PC-9 (cell line): Measurements from ENCODE around the gene TNFRSF9.

Experiments used
- EZH2 ChIP-seq: fragments of 200-600 bp; sonication (generic); IDR thresholded peaks from 2 replicates; pipeline ENCODE4 v1.8.0; 2017; ENCODE audit warnings: antibody characterized with exemption, low read depth
- TF ChIP-seq, protein P1 (sequence below): fragments of 200-600 bp; sonication (generic); conservative IDR thresholded peaks from 2 replicates; pipeline ENCODE4 v1.6.1; 2017; ENCODE audit warnings: mixed run types, antibody characterized with exemption, mild to moderate bottlenecking, moderate library complexity

DNA sequence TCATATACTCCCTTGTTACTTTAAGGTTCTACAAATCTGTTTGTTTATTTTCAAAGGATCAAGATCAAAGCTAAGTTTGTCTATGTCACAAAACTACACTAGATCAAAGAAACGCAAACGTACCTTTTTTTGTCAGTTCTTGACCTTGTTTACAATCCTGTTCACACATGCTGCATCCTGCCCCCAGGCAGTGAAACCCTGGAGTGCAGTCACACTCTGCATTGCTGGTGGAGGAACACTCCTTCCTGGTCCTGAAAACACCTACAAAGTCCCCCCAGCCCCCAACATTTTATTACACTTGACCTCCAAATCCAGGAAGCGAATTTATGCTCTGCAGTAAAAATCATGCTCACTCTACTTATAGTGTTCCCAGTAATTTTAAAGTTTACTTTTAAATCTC lies 2.6 kb downstream of the TNFRSF9 start:
- TF ChIP-seq, protein P1, sequence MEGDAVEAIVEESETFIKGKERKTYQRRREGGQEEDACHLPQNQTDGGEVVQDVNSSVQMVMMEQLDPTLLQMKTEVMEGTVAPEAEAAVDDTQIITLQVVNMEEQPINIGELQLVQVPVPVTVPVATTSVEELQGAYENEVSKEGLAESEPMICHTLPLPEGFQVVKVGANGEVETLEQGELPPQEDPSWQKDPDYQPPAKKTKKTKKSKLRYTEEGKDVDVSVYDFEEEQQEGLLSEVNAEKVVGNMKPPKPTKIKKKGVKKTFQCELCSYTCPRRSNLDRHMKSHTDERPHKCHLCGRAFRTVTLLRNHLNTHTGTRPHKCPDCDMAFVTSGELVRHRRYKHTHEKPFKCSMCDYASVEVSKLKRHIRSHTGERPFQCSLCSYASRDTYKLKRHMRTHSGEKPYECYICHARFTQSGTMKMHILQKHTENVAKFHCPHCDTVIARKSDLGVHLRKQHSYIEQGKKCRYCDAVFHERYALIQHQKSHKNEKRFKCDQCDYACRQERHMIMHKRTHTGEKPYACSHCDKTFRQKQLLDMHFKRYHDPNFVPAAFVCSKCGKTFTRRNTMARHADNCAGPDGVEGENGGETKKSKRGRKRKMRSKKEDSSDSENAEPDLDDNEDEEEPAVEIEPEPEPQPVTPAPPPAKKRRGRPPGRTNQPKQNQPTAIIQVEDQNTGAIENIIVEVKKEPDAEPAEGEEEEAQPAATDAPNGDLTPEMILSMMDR: no peak
- no peak for TF ChIP-seq EZH2
